Measurements from ENCODE around the gene CTIF.

- TF ChIP-seq CTCF (IDR thresholded peaks at IDR 0.05) (no peak), POLR2A (IDR thresholded peaks at IDR 0.05) (no peak)
Measured at GRCh38 chr18:48662011-48662661, 123.3 kb downstream of the CTIF start.
